ENCODE measurements around the gene RING1.

GRCh38 chr6:33183071-33183683, 25.1 kb upstream of the RING1 start:
- TF ChIP-seq GABPA (IDR thresholded peaks at IDR 0.05; ENCODE audit: low read depth) = peak; percentile 74
- TF ChIP-seq JUNB (IDR thresholded peaks at IDR 0.05) = no peak
- TF ChIP-seq CTCF (IDR thresholded peaks at IDR 0.05 in 2 of 3, conservative IDR thresholded peaks at IDR 0.05 in 1 of 3; ENCODE audit: control insufficient read depth in 2 of 3, extremely low read depth in 1 of 3, insufficient read depth in 1 of 3, low read depth in 3 of 3, low read length in 3 of 3) = no peak
- no peak for TF ChIP-seq EZH2 (IDR thresholded peaks at IDR 0.05; ENCODE audit: borderline replicate concordance, control insufficient read depth, low read depth, low read length)
- no peak for TF ChIP-seq ZNF207 (IDR thresholded peaks at IDR 0.05; ENCODE audit: borderline replicate concordance)
- TF ChIP-seq E2F4 (IDR thresholded peaks at IDR 0.05; ENCODE audit: low read depth, low read length) = no peak
- TF ChIP-seq TAF1 (IDR thresholded peaks at IDR 0.05; ENCODE audit: borderline replicate concordance, low read depth, low read length) = no peak
- TF ChIP-seq POLR2AphosphoS5 (IDR thresholded peaks at IDR 0.05; ENCODE audit: low read length) = no peak
- TF ChIP-seq SP1 (IDR thresholded peaks at IDR 0.05; ENCODE audit: low read depth, low read length) = no peak
- TF ChIP-seq POLR2A (IDR thresholded peaks at IDR 0.05; ENCODE audit: low read depth, low read length) = no peak
